KMS-11 (cell line): ENCODE data around the gene PPP1R9A.

Source experiments
- H2AFZ ChIP-seq: fragments of 200-600 bp; sonication (generic); 2 replicates; pipeline ENCODE4 v1.6.1; 2016; ENCODE audit warnings: antibody characterized with exemption, mixed run types, low read depth
- H3K27ac ChIP-seq: fragments of 200-600 bp; sonication (generic); 2 replicates; pipeline ENCODE4 v1.6.1; 2016; ENCODE audit warnings: mild to moderate bottlenecking, mixed run types
- H3K27me3 ChIP-seq: fragments of 200-600 bp; sonication (generic); 2 replicates; pipeline ENCODE4 v1.6.1; 2017; ENCODE audit warnings: mild to moderate bottlenecking, low read depth, mixed run types, moderate library complexity; ENCODE audit not compliant: insufficient read depth
- H3K36me3 ChIP-seq: fragments of 200-600 bp; sonication (generic); 2 replicates; pipeline ENCODE4 v1.6.1; 2017; ENCODE audit warnings: mild to moderate bottlenecking, mixed run types; ENCODE audit not compliant: insufficient read depth
- H3K4me1 ChIP-seq: fragments of 200-600 bp; sonication (generic); 2 replicates; pipeline ENCODE4 v1.6.1; 2016; ENCODE audit warnings: mild to moderate bottlenecking, low read depth, mixed run types; ENCODE audit not compliant: poor library complexity, severe bottlenecking
- H3K4me2 ChIP-seq: fragments of 200-600 bp; sonication (generic); 2 replicates; pipeline ENCODE4 v1.7.0; 2016; ENCODE audit warnings: mild to moderate bottlenecking, mixed run types
- H3K4me3 ChIP-seq: fragments of 200-600 bp; sonication (generic); IDR thresholded peaks from 2 replicates; pipeline ENCODE4 v1.6.1; 2017; ENCODE audit warnings: low read depth, low read length, mixed read lengths; ENCODE audit not compliant: insufficient read depth
- H3K79me2 ChIP-seq: fragments of 200-600 bp; sonication (generic); 2 replicates; pipeline ENCODE4 v1.6.1; 2016; ENCODE audit warnings: low read depth, mixed run types; ENCODE audit not compliant: insufficient read depth
- H3K9ac ChIP-seq: fragments of 200-600 bp; sonication (generic); 2 replicates; pipeline ENCODE4 v1.6.1; 2016; ENCODE audit warnings: mild to moderate bottlenecking, mixed run types
- H4K20me1 ChIP-seq: fragments of 200-600 bp; sonication (generic); 2 replicates; pipeline ENCODE4 v1.6.1; 2016; ENCODE audit warnings: mild to moderate bottlenecking, mixed run types; ENCODE audit not compliant: insufficient read depth
- TF ChIP-seq, protein P1 (sequence below): fragments of 200-600 bp; sonication (generic); conservative IDR thresholded peaks from 2 replicates; pipeline ENCODE4 v1.6.1; 2017; ENCODE audit warnings: low read depth, mild to moderate bottlenecking, antibody characterized with exemption, low read length, moderate library complexity, mixed read lengths

The PPP1R9A gene

DNA sequence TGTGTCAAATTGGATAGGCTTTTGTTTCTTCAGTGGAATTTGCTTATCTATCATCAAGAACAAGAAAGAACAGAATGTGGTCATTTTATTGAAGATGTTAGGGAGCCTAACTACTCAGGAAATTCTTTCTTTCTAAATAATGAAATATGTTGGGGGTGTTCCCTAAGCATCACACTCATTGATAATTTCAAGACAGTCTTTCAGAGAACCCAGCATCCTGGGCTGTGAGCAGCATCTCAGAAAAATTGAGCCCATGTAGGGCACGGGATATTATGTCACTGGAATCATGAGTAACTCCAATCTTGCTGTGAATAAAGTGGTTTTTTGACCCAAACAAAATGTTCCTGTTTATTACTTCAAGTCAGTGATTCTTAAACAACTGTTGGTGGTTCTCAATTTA is 389.6 kb downstream of the PPP1R9A start:
- H3K4me1 ChIP-seq, result no peaks in the 10 kb centered on the region
- H3K27ac ChIP-seq, result no peak overlapping the region
- H2AFZ ChIP-seq, result no peak overlapping the region
- no peak overlapping the region for H3K9ac ChIP-seq
- H3K36me3 ChIP-seq, result no peaks in the 10 kb centered on the region
- no peak overlapping the region for H3K4me3 ChIP-seq
- H3K27me3 ChIP-seq, result no peaks in the 10 kb centered on the region
- no peaks in the 10 kb centered on the region for H4K20me1 ChIP-seq
- H3K4me2 ChIP-seq, result no peak overlapping the region
- TF ChIP-seq, protein P1, sequence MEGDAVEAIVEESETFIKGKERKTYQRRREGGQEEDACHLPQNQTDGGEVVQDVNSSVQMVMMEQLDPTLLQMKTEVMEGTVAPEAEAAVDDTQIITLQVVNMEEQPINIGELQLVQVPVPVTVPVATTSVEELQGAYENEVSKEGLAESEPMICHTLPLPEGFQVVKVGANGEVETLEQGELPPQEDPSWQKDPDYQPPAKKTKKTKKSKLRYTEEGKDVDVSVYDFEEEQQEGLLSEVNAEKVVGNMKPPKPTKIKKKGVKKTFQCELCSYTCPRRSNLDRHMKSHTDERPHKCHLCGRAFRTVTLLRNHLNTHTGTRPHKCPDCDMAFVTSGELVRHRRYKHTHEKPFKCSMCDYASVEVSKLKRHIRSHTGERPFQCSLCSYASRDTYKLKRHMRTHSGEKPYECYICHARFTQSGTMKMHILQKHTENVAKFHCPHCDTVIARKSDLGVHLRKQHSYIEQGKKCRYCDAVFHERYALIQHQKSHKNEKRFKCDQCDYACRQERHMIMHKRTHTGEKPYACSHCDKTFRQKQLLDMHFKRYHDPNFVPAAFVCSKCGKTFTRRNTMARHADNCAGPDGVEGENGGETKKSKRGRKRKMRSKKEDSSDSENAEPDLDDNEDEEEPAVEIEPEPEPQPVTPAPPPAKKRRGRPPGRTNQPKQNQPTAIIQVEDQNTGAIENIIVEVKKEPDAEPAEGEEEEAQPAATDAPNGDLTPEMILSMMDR, result no peak
- H3K79me2 ChIP-seq, result no peaks in the 10 kb centered on the region

DNA sequence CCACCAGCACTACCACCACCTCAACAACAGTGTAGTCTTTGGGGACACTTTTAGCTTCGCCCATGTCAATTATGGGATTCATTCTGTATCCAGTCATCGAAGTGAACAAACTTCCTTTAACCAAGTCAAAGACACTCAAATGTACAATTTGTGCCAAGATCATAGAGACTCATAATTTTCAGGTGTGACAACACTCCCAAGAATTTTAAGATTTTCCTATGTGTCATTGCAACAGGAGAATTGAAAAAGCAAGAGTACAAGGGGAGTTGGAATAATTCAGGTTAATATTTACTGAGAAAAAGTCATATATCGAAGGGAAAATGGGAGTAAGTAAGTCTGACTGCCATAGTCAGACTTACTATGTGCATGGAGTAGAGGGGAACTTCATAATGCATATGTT is 390.7 kb downstream of the PPP1R9A start:
- Histone ChIP-seq H3K27me3 (no peaks in the 10 kb centered on the region), H3K4me1 (no peaks in the 10 kb centered on the region), H3K36me3 (no peaks in the 10 kb centered on the region), H3K4me3 (no peak overlapping the region), H3K27ac (no peak overlapping the region), H2AFZ (no peak overlapping the region), H3K79me2 (no peaks in the 10 kb centered on the region), H3K4me2 (no peak overlapping the region), H3K9ac (no peak overlapping the region), H4K20me1 (no peaks in the 10 kb centered on the region)
- TF ChIP-seq, protein P1, result no peak

DNA sequence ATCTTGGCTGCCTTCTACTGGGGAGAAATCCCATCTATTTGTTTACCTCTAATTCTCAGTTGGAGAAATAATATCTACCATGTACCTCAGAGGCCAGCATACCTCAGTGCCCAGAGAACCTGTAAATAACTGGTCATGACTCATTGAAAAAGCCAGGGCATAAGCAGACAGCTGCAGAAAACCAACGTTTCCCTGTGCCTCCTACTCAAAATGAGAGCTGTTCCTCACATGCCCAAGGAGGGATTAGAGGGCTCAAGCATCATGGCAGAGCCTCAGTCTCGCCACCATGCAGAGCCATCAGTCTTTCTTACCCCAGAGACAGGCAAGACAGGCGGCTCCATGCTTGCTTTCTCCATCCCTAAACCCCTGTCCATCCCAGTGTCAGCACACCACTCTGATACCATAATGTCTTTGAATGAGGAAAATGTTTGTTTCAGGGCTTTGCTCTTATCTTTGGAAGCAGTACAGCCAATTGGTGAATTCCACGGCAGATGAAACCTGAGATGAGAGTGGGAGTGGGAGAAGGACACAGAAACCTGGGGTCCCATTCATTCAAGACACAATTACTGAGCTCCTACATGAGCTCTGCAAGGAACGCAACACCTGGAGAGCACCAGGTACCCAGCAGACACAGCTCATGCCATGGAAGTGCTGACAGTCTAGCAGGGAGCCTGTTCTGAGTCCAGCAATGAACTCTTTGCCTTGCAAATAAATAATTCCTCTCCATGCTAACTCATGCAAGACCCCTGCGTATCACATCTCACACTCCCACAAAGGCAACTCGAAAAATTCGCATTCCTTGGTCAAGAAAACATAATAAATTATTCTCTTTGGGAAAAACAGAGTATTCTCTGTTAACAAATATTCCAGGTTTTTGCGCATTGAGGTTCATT is 395.9 kb downstream of the PPP1R9A start:
- TF ChIP-seq, protein P1, result no peak
- H3K27me3 ChIP-seq, result no peaks in the 10 kb centered on the region
- H3K36me3 ChIP-seq, result no peaks in the 10 kb centered on the region
- no peak overlapping the region for H3K4me2 ChIP-seq
- no peaks in the 10 kb centered on the region for H3K4me1 ChIP-seq
- H3K9ac ChIP-seq, result no peak overlapping the region
- H3K4me3 ChIP-seq, result no peak overlapping the region
- no peaks in the 10 kb centered on the region for H4K20me1 ChIP-seq
- no peaks in the 10 kb centered on the region for H3K79me2 ChIP-seq
- H3K27ac ChIP-seq, result no peak overlapping the region
- H2AFZ ChIP-seq, result no peak overlapping the region

DNA sequence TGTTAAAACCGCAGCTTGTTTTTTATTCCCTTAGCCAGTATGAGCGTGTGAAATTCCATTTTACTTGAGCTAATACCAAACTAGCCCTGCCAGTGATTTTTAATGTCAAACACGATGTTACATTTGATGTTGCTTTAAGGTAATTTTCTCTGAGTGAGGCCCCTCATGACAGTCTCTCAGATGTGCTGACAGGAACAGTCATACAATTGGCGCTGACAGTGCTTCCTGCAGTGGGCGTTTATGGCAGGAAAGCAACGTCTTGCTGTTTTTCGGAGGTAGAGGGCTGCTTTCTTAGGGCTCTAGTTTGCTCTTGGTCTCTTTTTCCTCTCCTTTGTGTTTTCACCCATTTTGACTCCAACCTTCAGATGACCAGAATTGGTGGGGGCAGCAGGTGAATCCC is 397.6 kb downstream of the PPP1R9A start:
- no peak overlapping the region for H3K4me2 ChIP-seq
- no peaks in the 10 kb centered on the region for H3K79me2 ChIP-seq
- no peak overlapping the region for H2AFZ ChIP-seq
- H3K4me1 ChIP-seq, result no peaks in the 10 kb centered on the region
- no peak overlapping the region for H3K9ac ChIP-seq
- H3K27ac ChIP-seq, result no peak overlapping the region
- H3K27me3 ChIP-seq, result no peaks in the 10 kb centered on the region
- TF ChIP-seq, protein P1, result no peak
- no peaks in the 10 kb centered on the region for H3K36me3 ChIP-seq
- H4K20me1 ChIP-seq, result no peaks in the 10 kb centered on the region
- no peak overlapping the region for H3K4me3 ChIP-seq
